KMS-11 (cell line): ENCODE results near the gene EPHB1.

Experiments used
- H2AFZ ChIP-seq: fragments of 200-600 bp; sonication (generic); 2 replicates; pipeline ENCODE4 v1.6.1; 2016; ENCODE audit warnings: antibody characterized with exemption, mixed run types, low read depth
- H3K27ac ChIP-seq: fragments of 200-600 bp; sonication (generic); 2 replicates; pipeline ENCODE4 v1.6.1; 2016; ENCODE audit warnings: mild to moderate bottlenecking, mixed run types
- H3K27me3 ChIP-seq: fragments of 200-600 bp; sonication (generic); 2 replicates; pipeline ENCODE4 v1.6.1; 2017; ENCODE audit warnings: mild to moderate bottlenecking, low read depth, mixed run types, moderate library complexity; ENCODE audit not compliant: insufficient read depth
- H3K36me3 ChIP-seq: fragments of 200-600 bp; sonication (generic); 2 replicates; pipeline ENCODE4 v1.6.1; 2017; ENCODE audit warnings: mild to moderate bottlenecking, mixed run types; ENCODE audit not compliant: insufficient read depth
- H3K4me1 ChIP-seq: fragments of 200-600 bp; sonication (generic); 2 replicates; pipeline ENCODE4 v1.6.1; 2016; ENCODE audit warnings: mild to moderate bottlenecking, low read depth, mixed run types; ENCODE audit not compliant: poor library complexity, severe bottlenecking
- H3K4me2 ChIP-seq: fragments of 200-600 bp; sonication (generic); 2 replicates; pipeline ENCODE4 v1.7.0; 2016; ENCODE audit warnings: mild to moderate bottlenecking, mixed run types
- H3K4me3 ChIP-seq: fragments of 200-600 bp; sonication (generic); IDR thresholded peaks from 2 replicates; pipeline ENCODE4 v1.6.1; 2017; ENCODE audit warnings: low read depth, low read length, mixed read lengths; ENCODE audit not compliant: insufficient read depth
- H3K79me2 ChIP-seq: fragments of 200-600 bp; sonication (generic); 2 replicates; pipeline ENCODE4 v1.6.1; 2016; ENCODE audit warnings: low read depth, mixed run types; ENCODE audit not compliant: insufficient read depth
- H3K9ac ChIP-seq: fragments of 200-600 bp; sonication (generic); 2 replicates; pipeline ENCODE4 v1.6.1; 2016; ENCODE audit warnings: mild to moderate bottlenecking, mixed run types
- H4K20me1 ChIP-seq: fragments of 200-600 bp; sonication (generic); 2 replicates; pipeline ENCODE4 v1.6.1; 2016; ENCODE audit warnings: mild to moderate bottlenecking, mixed run types; ENCODE audit not compliant: insufficient read depth
- CTCF ChIP-seq: fragments of 200-600 bp; sonication (generic); conservative IDR thresholded peaks from 2 replicates; pipeline ENCODE4 v1.6.1; 2017; ENCODE audit warnings: low read depth, mild to moderate bottlenecking, antibody characterized with exemption, low read length, moderate library complexity, mixed read lengths

EPHB1 gene

GRCh38 chr3:135213822-135214221 is 418.8 kb downstream of the EPHB1 start:
- no peaks in the 10 kb centered on the region for H3K79me2 ChIP-seq
- no peaks in the 10 kb centered on the region for H3K36me3 ChIP-seq
- no peak overlapping the region for H3K4me3 ChIP-seq
- no peaks in the 10 kb centered on the region for H4K20me1 ChIP-seq
- H3K9ac ChIP-seq, result no peak overlapping the region
- no peak for TF ChIP-seq CTCF
- no peak overlapping the region for H3K4me2 ChIP-seq
- no peak overlapping the region for H2AFZ ChIP-seq
- no peaks in the 10 kb centered on the region for H3K4me1 ChIP-seq
- H3K27me3 ChIP-seq, result no peaks in the 10 kb centered on the region
- H3K27ac ChIP-seq, result no peak overlapping the region

- Histone ChIP-seq H3K9ac (no peak overlapping the region), H3K79me2 (no peaks in the 10 kb centered on the region), H3K27me3 (no peaks in the 10 kb centered on the region)
These were observed 419.3 kb downstream of the EPHB1 start for GRCh38 chr3:135214400-135214799.

GRCh38 chr3:135215516-135215915 is 420.5 kb downstream of the EPHB1 start:
- H3K9ac ChIP-seq, result no peak overlapping the region
- no peaks in the 10 kb centered on the region for H3K79me2 ChIP-seq
- H2AFZ ChIP-seq, result no peak overlapping the region
- no peak overlapping the region for H3K27ac ChIP-seq
- no peaks in the 10 kb centered on the region for H3K4me1 ChIP-seq
- no peak for TF ChIP-seq CTCF
- no peaks in the 10 kb centered on the region for H3K27me3 ChIP-seq
- H3K36me3 ChIP-seq, result no peaks in the 10 kb centered on the region
- H3K4me2 ChIP-seq, result no peak overlapping the region
- no peaks in the 10 kb centered on the region for H4K20me1 ChIP-seq
- no peak overlapping the region for H3K4me3 ChIP-seq

More at GRCh38 chr3:135214400-135214799, 419.3 kb downstream of the EPHB1 start:
- Histone ChIP-seq H3K27ac (no peak overlapping the region), H3K4me3 (no peak overlapping the region), H4K20me1 (no peaks in the 10 kb centered on the region), H2AFZ (no peak overlapping the region), H3K4me1 (no peaks in the 10 kb centered on the region), H3K4me2 (no peak overlapping the region), H3K36me3 (no peaks in the 10 kb centered on the region)
- TF ChIP-seq CTCF, result no peak

GRCh38 chr3:135216659-135217058 is 421.6 kb downstream of the EPHB1 start:
- Histone ChIP-seq H3K4me2 (no peak overlapping the region), H3K4me3 (no peak overlapping the region), H3K27me3 (no peaks in the 10 kb centered on the region), H3K36me3 (no peaks in the 10 kb centered on the region), H3K27ac (no peak overlapping the region), H3K4me1 (no peaks in the 10 kb centered on the region), H3K9ac (no peak overlapping the region), H2AFZ (no peak overlapping the region), H4K20me1 (no peaks in the 10 kb centered on the region), H3K79me2 (no peaks in the 10 kb centered on the region)
- TF ChIP-seq CTCF, result no peak

- Histone ChIP-seq H4K20me1 (no peaks in the 10 kb centered on the region), H3K27ac (no peak overlapping the region), H3K4me2 (no peak overlapping the region), H3K4me1 (no peaks in the 10 kb centered on the region), H3K79me2 (no peaks in the 10 kb centered on the region), H3K9ac (no peak overlapping the region), H3K27me3 (no peaks in the 10 kb centered on the region), H3K4me3 (no peak overlapping the region), H2AFZ (no peak overlapping the region), H3K36me3 (no peaks in the 10 kb centered on the region)
- no peak for TF ChIP-seq CTCF
These were observed 422.7 kb downstream of the EPHB1 start for GRCh38 chr3:135217730-135218129.
